ENCODE results near the gene DMRT3. TPM values are rescaled to one million over a fixed set of nuclear protein-coding genes. Genes with fewer than 3 reads are reported as not detected.

Gene DMRT3, protein sequence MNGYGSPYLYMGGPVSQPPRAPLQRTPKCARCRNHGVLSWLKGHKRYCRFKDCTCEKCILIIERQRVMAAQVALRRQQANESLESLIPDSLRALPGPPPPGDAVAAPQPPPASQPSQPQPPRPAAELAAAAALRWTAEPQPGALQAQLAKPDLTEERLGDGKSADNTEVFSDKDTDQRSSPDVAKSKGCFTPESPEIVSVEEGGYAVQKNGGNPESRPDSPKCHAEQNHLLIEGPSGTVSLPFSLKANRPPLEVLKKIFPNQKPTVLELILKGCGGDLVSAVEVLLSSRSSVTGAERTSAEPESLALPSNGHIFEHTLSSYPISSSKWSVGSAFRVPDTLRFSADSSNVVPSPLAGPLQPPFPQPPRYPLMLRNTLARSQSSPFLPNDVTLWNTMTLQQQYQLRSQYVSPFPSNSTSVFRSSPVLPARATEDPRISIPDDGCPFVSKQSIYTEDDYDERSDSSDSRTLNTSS
- total RNA-seq = not detected
- total RNA-seq (2013) = not detected

DNA sequence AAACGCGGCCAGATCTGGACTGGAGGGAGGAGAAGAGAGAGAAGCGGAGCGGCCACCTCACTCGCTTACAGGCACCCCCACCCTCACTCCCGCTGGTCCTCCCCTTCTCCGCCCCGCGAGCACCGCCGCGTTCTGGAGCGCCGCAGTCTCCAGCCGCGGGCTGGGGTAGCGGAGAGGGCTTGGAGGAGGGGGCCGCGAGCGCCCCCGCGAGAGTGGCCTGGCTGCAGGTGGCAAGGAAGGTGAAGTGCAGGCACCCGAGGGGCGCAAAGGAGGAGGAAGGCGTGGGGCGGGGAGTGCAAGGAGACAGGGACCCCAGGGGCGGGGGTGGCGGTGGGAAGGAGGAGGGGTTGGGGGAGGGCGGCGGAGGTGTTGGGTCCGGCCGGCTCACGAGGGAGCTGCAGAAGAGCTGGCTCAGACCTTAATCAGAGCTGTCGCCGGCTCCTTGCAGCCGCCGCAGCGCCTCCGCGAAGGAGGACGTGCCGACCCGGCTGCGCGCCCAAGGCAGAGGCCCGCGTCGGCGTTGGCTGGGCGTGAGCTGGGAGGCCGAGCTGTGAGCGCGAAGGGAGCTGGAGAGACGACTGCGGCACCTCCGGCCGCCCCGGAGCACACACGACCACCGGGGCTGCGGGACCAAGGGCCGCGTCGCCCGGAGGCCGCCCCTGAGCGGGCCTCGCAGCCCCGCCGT, at the start of gene DMRT3:
Gene DMRT3, plus strand, starts transcription at position 398 of the 685 bp plus-strand sequence. CDS start 347 bp downstream, outside the sequence.
- no peaks in the 10 kb centered on the region for H3K9me3 Mint-ChIP-seq
- H3K36me3 Mint-ChIP-seq = no peaks in the 10 kb centered on the region
- H3K27ac Mint-ChIP-seq = no peak within 1 kb of the TSS
- Histone ChIP-seq H3K27ac (ENCODE audit: low read length) (no peak within 1 kb of the TSS), H3K27me3 (ENCODE audit: control insufficient read depth, insufficient read depth, low read length) (peaks cover 50% of the 10 kb centered on the region), H3K36me3 (ENCODE audit: control insufficient read depth, insufficient read depth, low read length) (no peaks in the 10 kb centered on the region), H3K4me3 (ENCODE audit: low read length) (no peak within 1 kb of the TSS), H3K4me1 (ENCODE audit: control insufficient read depth, insufficient read depth, low read length) (peaks cover 14% of the 10 kb centered on the region), H3K9me3 (ENCODE audit: control insufficient read depth, insufficient read depth, low read length) (no peaks in the 10 kb centered on the region)
- no peak for DNase-seq
- H3K27me3 Mint-ChIP-seq (ENCODE audit: low read depth in 2 of 2) = peaks cover 60 to 68% of the 10 kb centered on the region in 2 donors
- no peaks in the 10 kb centered on the region for H3K4me1 Mint-ChIP-seq
- 5% methylated on average over 66 of the region's 70 CpGs for WGBS (ENCODE audit: insufficient coverage)
- no peak for ATAC-seq
- H3K4me3 Mint-ChIP-seq = no peak within 1 kb of the TSS
- TF ChIP-seq, protein P1, sequence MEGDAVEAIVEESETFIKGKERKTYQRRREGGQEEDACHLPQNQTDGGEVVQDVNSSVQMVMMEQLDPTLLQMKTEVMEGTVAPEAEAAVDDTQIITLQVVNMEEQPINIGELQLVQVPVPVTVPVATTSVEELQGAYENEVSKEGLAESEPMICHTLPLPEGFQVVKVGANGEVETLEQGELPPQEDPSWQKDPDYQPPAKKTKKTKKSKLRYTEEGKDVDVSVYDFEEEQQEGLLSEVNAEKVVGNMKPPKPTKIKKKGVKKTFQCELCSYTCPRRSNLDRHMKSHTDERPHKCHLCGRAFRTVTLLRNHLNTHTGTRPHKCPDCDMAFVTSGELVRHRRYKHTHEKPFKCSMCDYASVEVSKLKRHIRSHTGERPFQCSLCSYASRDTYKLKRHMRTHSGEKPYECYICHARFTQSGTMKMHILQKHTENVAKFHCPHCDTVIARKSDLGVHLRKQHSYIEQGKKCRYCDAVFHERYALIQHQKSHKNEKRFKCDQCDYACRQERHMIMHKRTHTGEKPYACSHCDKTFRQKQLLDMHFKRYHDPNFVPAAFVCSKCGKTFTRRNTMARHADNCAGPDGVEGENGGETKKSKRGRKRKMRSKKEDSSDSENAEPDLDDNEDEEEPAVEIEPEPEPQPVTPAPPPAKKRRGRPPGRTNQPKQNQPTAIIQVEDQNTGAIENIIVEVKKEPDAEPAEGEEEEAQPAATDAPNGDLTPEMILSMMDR (IDR thresholded peaks at IDR 0.05) = no peak
- intact Hi-C loops (cut with micrococcal nuclease) = no loop called here

DNA sequence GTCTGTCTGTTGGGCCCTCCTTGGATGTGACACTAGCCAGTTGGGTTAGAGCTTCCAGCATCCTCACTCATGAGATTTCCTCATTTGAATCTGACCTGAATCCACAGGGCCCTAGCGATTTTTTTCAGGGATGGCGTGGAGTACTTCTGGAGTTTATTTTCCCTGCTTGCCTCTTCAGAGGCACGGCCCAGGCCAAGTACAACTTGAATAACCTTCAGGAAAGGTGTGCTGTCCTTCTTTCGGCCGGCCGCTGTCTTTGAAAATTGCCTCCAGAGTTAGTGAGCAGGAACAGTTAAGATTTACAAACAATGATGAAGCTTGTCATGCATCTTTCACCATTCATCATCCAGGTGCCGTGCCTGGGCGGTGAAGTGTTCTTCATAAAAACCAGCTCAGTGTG, 49.5 kb upstream of the DMRT3 start:
- Histone ChIP-seq H3K36me3 (ENCODE audit: control insufficient read depth, insufficient read depth, low read length) (no peaks in the 10 kb centered on the region), H3K27me3 (ENCODE audit: control insufficient read depth, insufficient read depth, low read length) (no peaks in the 10 kb centered on the region), H3K27ac (ENCODE audit: low read length) (no peak overlapping the region), H3K4me1 (ENCODE audit: control insufficient read depth, insufficient read depth, low read length) (no peaks in the 10 kb centered on the region), H3K9me3 (ENCODE audit: control insufficient read depth, insufficient read depth, low read length) (no peaks in the 10 kb centered on the region), H3K4me3 (ENCODE audit: low read length) (no peak overlapping the region)
- TF ChIP-seq, protein P1 (IDR thresholded peaks at IDR 0.05) = no peak
- Mint-ChIP-seq H3K4me1 (no peaks in the 10 kb centered on the region), H3K27me3 (ENCODE audit: low read depth in 2 of 2) (peaks cover 2 to 36% of the 10 kb centered on the region in 2 donors), H3K27ac (no peak overlapping the region), H3K36me3 (no peaks in the 10 kb centered on the region), H3K4me3 (no peak overlapping the region), H3K9me3 (no peaks in the 10 kb centered on the region)
- intact Hi-C loops (cut with micrococcal nuclease) = no loop called here
- 92% methylated on average over 8 of the region's 8 CpGs for WGBS (ENCODE audit: insufficient coverage)
- ATAC-seq (no peak), DNase-seq (no peak)

DNA sequence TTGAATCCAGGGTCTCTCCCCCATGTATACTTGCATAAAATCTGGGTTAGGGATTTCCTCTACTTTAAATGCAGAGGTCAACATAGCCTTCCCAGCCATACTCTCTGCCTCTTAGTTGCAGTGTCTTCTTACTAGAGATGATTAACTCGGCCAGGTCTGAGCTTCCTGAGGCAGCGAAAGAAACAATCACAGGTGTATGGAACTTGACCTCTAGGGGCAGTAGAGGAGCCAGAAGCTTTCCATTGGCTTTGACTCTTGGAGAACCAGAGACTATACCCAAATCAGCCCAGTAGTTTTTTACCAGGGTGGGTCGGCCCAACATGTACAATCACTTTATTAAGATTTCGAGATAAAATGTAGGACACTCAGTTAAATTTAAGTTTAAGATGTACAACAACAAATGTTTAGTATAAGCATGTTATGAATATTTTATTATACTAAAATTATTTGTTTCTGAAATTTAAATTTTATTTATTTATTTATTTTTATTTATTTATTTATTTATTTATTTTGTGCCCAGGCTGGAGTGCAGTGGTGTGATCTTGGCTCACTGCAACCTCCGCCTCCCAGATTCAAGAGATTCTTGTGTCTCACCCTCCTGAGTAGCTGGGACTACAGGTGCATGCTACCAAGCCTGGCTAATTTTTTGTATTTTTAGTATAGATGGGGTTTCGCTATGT, 48.0 kb upstream of the DMRT3 start:
- no peaks in the 10 kb centered on the region for H3K4me1 ChIP-seq (ENCODE audit: control insufficient read depth, insufficient read depth, low read length)
- no peaks in the 10 kb centered on the region for H3K36me3 ChIP-seq (ENCODE audit: control insufficient read depth, insufficient read depth, low read length)
- no peaks in the 10 kb centered on the region for H3K9me3 ChIP-seq (ENCODE audit: control insufficient read depth, insufficient read depth, low read length)
- no peaks in the 10 kb centered on the region for H3K4me1 Mint-ChIP-seq
- 83% methylated on average over 4 of the region's 6 CpGs for WGBS (ENCODE audit: insufficient coverage)
- no peak for ATAC-seq
- H3K36me3 Mint-ChIP-seq = no peaks in the 10 kb centered on the region
- DNase-seq = no peak
- H3K27me3 ChIP-seq (ENCODE audit: control insufficient read depth, insufficient read depth, low read length) = no peaks in the 10 kb centered on the region
- peaks cover 4 to 34% of the 10 kb centered on the region in 2 donors for H3K27me3 Mint-ChIP-seq (ENCODE audit: low read depth in 2 of 2)
- no peak overlapping the region for H3K4me3 ChIP-seq (ENCODE audit: low read length)
- no peak overlapping the region for H3K4me3 Mint-ChIP-seq
- H3K9me3 Mint-ChIP-seq = no peaks in the 10 kb centered on the region
- intact Hi-C loops (cut with micrococcal nuclease) = no loop called here
- H3K27ac Mint-ChIP-seq = no peak overlapping the region
- no peak overlapping the region for H3K27ac ChIP-seq (ENCODE audit: low read length)
- TF ChIP-seq, protein P1 (IDR thresholded peaks at IDR 0.05) = peak; percentile 31
